Panc1 (cell line): ENCODE results near the gene CEACAM3.

Experiments used
- POLR2AphosphoS5 ChIP-seq: IDR thresholded peaks from 2 replicates; pipeline ENCODE4 v1.6.1; 2012; ENCODE audit warnings: mild to moderate bottlenecking, low read depth, low read length, moderate library complexity
- REST ChIP-seq, 2 experiments: IDR thresholded peaks; 2 replicates each; pipeline ENCODE4 v1.6.1; 2011 to 2012; ENCODE audit warnings: low read depth in 2 of 2, control low read depth in 1 of 2, low read length in 1 of 2, mild to moderate bottlenecking in 1 of 2, moderate library complexity in 1 of 2; ENCODE audit not compliant: insufficient read depth in 1 of 2
- SIN3A ChIP-seq: IDR thresholded peaks from 2 replicates; pipeline ENCODE4 v1.6.1; 2012; ENCODE audit warnings: low read depth, mild to moderate bottlenecking, low read length, moderate library complexity, borderline replicate concordance; ENCODE audit not compliant: insufficient read depth
- TF ChIP-seq, protein P1 (sequence below): fragments of 450-650 bp; IDR thresholded peaks from 2 replicates; pipeline ENCODE4 v1.5.1; 2017; ENCODE audit warnings: mild to moderate bottlenecking

DNA sequence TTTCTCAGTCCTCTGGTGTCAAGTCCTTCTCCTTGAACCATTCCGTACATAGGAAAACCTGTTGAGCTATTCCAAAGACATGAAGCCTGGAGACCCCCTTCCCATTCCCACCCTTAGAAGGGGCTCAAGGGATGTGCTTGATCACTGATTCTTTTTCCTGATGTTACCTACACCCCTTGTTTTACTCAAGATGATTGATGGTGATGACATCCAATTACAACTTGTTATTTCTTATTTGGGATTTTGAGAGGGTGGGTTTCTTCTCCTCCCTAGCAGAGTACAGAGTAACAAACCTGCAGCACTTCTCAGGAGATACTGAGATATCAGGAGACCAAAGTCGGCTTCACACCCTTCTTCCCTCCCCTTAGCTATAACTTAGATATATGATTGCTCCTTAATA, 57.0 kb downstream of the CEACAM3 start:
- no peak for TF ChIP-seq POLR2AphosphoS5
- TF ChIP-seq, protein P1, sequence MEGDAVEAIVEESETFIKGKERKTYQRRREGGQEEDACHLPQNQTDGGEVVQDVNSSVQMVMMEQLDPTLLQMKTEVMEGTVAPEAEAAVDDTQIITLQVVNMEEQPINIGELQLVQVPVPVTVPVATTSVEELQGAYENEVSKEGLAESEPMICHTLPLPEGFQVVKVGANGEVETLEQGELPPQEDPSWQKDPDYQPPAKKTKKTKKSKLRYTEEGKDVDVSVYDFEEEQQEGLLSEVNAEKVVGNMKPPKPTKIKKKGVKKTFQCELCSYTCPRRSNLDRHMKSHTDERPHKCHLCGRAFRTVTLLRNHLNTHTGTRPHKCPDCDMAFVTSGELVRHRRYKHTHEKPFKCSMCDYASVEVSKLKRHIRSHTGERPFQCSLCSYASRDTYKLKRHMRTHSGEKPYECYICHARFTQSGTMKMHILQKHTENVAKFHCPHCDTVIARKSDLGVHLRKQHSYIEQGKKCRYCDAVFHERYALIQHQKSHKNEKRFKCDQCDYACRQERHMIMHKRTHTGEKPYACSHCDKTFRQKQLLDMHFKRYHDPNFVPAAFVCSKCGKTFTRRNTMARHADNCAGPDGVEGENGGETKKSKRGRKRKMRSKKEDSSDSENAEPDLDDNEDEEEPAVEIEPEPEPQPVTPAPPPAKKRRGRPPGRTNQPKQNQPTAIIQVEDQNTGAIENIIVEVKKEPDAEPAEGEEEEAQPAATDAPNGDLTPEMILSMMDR: no peak
- no peak for TF ChIP-seq REST (IDR thresholded peaks at IDR 0.05; ENCODE audit: insufficient read depth in 1 of 2, low read depth in 2 of 2, low read length in 1 of 2)
- TF ChIP-seq SIN3A: no peak
